ENCODE results near the gene MAEA.

DNA sequence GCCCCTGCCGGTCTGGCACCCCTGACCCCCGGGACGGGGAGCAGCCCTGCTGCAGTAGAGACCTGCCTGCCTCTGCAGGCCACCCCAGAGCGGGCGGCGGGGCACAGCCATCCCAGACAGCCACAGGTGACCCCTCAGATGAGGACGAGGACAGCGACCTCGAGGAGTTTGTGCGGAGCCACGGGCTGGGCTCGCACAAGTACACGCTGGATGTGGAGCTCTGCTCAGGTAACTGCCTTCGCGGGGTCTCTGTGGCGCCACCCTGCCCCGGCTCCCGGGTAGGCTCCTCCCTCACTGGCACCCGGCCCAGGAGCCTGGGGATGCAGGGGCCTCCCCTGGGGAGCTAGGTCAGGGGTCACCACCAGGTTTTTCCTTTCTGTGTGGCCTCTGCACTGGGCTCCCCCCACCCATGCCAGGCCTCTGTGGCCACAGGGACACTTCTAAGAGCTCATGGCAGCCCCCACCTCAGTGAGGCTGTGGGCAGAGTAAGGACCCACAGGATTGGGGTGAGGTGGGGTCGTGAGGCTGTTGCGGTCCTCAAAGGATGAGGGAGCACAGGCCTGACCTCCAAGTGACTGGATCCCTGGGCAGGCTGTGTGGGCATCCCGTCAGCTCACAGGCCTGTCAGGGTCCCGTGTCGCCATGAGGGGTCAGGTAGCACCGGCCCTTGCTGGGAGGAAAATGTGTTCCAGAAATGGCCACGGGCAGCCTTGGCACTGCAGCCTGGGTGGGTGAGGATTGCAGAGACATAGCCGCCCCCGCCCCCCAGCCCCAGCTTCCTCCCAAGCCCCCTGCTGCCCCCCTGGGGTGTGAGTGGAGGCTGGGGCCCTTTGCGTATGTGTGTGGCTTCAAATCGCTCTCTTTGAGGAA lies 63.7 kb downstream of the MAEA start:
- TF ChIP-seq, protein P1, sequence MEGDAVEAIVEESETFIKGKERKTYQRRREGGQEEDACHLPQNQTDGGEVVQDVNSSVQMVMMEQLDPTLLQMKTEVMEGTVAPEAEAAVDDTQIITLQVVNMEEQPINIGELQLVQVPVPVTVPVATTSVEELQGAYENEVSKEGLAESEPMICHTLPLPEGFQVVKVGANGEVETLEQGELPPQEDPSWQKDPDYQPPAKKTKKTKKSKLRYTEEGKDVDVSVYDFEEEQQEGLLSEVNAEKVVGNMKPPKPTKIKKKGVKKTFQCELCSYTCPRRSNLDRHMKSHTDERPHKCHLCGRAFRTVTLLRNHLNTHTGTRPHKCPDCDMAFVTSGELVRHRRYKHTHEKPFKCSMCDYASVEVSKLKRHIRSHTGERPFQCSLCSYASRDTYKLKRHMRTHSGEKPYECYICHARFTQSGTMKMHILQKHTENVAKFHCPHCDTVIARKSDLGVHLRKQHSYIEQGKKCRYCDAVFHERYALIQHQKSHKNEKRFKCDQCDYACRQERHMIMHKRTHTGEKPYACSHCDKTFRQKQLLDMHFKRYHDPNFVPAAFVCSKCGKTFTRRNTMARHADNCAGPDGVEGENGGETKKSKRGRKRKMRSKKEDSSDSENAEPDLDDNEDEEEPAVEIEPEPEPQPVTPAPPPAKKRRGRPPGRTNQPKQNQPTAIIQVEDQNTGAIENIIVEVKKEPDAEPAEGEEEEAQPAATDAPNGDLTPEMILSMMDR (IDR thresholded peaks at IDR 0.05; ENCODE audit: low read depth, low read length, missing input control): no peak
- TF ChIP-seq, protein P2, sequence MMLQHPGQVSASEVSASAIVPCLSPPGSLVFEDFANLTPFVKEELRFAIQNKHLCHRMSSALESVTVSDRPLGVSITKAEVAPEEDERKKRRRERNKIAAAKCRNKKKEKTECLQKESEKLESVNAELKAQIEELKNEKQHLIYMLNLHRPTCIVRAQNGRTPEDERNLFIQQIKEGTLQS (IDR thresholded peaks at IDR 0.05): no peak
- TF ChIP-seq, protein P3, sequence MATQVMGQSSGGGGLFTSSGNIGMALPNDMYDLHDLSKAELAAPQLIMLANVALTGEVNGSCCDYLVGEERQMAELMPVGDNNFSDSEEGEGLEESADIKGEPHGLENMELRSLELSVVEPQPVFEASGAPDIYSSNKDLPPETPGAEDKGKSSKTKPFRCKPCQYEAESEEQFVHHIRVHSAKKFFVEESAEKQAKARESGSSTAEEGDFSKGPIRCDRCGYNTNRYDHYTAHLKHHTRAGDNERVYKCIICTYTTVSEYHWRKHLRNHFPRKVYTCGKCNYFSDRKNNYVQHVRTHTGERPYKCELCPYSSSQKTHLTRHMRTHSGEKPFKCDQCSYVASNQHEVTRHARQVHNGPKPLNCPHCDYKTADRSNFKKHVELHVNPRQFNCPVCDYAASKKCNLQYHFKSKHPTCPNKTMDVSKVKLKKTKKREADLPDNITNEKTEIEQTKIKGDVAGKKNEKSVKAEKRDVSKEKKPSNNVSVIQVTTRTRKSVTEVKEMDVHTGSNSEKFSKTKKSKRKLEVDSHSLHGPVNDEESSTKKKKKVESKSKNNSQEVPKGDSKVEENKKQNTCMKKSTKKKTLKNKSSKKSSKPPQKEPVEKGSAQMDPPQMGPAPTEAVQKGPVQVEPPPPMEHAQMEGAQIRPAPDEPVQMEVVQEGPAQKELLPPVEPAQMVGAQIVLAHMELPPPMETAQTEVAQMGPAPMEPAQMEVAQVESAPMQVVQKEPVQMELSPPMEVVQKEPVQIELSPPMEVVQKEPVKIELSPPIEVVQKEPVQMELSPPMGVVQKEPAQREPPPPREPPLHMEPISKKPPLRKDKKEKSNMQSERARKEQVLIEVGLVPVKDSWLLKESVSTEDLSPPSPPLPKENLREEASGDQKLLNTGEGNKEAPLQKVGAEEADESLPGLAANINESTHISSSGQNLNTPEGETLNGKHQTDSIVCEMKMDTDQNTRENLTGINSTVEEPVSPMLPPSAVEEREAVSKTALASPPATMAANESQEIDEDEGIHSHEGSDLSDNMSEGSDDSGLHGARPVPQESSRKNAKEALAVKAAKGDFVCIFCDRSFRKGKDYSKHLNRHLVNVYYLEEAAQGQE (IDR thresholded peaks at IDR 0.05): no peak

All from liver (tissue), 3 donors.